HG03354 (cell line): ENCODE data around the gene KDM4C.
"Not testable (repeated sequence)": the region's sequence is repeated elsewhere in the genome, so short reads cannot be mapped to it uniquely, and the experiment has no call there.

Experiments
- ATAC-seq: cut with Tn5 transposase; IDR thresholded peaks from one replicate; pipeline ENCODE4 v1.9.1; 2021; ENCODE audit warnings: mild to moderate bottlenecking; ENCODE audit not compliant: unreplicated experiment, poor library complexity, severe bottlenecking

KDM4C gene

DNA sequence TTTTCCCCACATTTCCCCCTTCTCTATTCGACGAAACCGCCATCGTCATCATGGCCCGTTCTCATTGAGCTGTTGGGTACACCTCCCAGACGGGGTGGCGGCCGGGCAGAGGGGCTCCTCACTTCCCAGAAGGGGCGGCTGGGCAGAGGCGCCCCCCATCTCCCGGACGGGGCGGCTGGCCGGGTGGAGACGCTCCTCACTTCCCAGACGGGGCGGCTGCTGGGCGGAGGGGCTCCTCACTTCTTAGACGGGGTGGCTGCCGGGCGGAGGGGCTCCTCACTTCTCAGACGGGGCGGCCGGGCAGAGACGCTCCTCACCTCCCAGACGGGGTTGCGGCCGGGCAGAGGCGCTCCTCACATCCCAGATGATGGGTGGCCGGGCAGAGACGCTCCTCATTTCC lies 191.1 kb downstream of the KDM4C start:
- ATAC-seq, result not testable (repeated sequence)

DNA sequence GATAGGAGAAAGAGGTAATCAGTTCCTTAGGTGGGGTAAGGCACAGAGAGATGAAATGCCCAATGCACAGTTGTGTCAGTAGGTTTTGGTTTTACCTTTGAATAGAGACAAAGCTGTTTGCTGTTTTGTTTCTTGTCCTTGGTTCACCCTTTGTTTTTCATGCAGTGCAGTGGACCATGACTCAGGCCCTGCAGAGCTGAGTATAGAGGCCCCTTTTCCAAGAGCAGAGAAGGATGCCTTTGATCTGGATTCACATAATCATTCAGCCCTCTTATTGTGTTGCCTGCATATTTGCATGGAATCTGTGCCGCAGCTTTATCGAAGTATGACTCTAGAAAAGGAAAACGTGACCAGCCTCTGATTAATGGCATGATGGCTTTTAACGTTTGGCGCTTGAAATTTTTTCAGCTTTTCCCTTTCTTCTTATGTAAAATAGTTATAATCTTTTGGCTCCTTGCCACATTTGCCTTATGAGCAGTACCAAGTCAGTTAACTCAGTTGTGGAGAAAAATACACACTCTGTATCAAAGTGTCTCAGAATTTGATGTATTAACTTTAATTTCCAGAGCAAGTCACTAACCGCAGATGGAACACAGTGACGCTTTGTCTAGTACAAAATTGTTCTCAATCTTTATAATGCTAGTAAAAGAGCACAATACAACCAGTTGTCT lies 197.6 kb downstream of the KDM4C start:
- ATAC-seq, result peak; percentile 77

DNA sequence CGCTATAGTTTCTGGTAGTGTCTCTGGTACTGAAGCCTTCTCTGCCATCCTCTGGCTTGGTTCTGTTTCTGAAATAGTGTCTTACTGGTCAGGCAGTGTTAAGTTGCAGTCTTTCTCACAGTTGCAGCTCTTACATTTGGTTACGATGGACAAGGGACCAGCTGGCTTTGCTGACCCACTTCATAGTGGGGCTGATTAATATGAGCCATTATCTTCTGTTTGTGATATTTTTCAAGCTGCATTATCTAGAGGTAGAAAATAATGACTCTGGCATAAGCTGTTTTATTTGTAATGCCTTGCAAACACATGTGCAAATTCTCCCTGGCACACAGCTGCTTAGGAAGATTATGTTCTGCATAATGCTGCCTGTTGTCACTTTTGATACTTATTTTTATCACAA lies 199.1 kb downstream of the KDM4C start:
- ATAC-seq, result no peak

DNA sequence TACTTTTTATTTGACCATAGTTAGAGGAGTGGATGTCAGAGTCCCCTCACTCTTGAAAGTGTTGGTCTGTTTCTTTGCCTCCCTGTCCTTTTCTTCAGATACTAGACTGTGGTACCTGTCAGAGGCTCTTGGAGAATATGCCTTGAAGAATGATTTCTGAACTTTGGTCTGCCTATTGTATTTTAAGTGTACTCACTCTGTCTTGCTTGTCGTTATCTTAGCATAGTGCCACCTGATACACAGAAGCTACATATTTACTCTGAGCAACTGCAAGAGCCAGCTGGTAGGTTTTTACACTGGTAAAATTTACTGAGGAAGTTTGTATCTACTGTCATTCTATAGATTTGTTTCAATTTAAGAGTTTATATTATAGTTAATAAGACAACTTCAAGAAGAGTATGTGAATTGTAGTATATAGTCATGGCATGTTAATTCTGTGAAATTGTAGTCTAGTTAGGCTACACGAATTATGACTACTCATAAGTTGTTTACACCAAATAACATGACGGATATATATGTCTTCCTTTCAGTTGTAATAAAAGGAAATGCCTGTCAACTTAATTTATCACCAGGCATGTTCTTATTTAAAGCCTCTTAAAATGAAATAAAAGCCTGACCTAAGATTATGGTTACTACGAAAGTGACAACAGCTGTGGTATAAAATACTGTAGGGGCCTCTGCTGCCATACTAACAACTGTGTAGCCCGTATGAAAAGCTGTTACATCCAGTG lies 201.7 kb downstream of the KDM4C start:
- no peak for ATAC-seq

DNA sequence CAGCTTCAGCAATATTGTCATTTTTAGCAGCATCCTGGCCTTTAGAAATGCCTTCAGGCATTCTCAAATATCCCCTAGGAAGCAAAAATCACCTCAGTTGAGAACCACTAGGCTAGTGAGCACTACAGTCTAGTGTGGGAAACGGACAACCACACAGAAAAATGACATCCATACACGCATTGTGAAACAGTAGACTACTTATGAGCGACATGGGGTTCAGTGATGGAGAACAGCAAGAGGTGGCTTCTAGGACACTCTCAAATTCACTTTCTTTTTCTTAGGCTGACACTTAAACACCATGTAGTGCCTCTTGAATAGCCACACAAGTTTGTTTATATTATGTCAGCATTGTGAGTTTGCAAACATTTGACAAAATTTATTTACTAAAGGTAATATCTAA lies 203.0 kb downstream of the KDM4C start:
- peak; percentile 83 for ATAC-seq

DNA sequence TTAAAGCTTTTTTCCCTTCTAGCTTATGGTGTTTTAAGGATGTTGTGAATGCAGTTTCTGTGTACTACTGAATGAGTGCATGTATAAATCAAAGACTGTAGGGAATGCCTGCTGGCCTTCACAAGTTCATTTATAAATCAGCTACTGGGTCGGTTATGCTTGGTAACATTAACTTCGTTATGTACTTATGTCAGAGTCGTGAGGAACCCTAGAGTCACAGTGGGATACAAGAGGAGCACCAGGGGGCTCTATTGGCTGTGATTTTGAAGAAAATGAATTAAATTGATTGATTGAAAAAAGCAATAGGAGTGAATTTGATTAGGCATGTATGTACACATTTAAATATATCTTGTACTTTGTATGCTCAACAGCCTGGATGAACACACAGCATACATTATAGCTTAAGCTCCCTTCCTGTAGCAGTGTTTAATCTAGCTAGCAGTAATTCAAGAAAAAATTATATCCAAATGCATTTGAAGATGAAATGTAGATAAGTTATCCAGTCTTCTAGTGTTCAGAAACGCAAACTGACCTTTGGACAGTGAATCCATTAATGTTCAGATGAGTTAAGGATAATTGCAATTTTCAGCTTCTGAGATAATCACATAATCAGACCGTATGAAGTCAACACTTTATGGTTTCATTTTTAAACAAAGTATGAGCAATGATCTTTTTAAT lies 204.2 kb downstream of the KDM4C start:
- no peak for ATAC-seq

DNA sequence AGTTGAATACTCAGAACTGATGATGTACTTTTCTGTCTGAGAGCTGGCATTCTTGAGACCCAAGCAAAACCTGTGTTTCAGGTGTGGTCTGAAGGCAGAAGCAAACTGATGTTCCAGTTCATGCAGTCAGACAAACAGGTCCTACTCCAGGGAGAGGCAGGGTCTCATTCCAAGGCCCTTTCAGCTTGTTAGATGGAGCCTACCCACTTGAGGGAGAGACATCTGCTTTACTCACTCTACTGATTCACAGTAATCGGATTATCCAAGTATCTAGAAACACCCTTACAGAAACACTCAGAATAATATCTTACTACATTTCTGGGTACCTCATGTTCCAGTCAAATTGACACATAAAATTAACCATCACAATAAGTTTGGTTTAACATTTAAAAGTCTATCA lies 207.8 kb downstream of the KDM4C start:
- ATAC-seq, result no peak

DNA sequence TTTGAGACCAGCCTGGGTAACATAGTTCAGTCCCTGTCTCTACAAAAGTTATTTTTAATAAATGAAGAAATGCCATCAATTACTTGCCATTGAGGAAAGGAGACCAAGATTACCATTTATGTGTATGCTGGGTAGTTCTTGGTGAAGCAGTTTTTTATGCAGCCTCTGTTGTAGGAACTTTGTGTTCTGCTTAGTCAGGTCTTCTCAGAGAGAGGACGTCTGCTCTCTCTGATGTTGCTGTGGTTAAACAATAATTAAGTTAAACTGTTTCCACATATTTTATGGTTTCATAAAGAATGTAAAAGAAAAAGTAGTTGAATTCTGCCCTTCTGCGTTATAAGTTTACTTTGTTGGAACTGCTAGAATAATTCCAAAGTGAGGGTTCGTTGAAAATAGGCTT lies 210.5 kb downstream of the KDM4C start:
- no peak for ATAC-seq

DNA sequence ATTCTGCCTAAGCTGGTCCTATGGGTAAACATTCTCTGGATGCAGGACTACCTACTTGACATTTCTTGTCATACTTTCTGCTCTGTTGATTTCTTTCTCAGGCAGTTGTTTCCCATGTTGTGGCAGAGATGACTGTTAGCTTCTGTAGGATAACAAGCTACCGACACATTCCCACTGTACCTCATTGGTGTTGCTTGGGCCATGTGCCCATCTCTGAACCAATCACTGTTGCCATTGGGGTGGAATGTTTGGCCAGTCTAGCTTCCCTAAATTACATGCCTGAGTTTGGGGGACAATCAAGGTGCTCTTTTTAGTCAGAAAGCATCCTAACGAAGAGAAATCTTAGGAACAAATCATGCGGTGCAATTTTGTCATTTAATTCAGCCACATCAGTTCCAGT lies 212.0 kb downstream of the KDM4C start:
- ATAC-seq, result no peak

DNA sequence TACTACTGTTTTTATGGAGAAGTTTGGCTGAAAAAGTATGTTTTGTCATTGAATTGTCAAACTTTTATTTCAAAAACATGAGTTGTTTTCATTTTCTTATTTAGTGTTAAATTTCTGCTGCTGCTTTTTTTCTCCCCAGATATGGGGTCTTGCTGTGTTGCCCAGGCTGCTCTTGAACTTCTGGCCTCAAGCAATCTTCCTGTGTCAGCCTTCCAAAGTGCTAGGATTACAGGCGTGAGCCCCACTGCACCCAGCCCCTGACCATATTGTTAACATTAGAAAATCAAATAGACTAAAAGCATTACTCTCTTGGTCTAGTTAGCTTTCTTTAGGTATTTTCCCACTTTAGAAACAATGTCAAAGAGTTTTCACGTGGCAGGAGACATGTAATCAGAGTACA lies 215.3 kb downstream of the KDM4C start:
- no peak for ATAC-seq

DNA sequence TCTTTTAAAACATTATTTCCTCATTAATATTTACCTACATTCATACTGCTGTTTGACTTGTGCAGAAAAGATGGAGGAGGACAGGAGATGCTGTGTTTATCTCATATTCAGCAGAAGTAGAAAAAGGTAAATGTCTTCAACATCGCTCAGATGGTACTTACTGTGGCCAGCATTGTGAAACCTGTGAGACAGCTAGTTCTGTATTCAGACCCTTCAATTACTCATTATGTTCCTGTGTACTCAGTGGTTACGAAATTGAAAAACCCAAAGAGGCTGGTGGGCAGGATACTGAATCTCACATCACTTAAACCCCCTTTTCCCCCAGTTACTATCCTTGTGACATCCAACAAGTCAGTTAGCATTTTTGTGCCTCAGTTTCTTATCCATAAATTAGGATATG lies 216.0 kb downstream of the KDM4C start:
- peak; percentile 100 for ATAC-seq

DNA sequence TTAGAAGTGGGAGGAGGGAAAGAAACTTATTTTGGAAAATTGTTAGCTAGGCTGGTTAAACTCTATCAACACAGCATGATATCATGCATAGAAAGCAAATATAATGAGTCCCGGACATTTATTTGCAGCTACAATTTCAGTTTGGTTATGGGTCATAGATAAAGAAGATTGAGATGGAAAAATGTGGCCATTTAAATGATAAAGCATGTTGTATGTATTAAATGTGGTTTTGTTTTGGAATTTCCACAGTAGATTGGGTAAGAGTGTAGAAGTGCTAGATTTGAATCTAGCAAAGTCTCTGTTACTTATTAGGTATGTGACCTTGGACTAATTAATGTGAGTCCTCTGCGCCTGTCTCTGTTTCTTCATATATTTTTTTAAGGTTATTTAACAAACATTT lies 217.4 kb downstream of the KDM4C start:
- ATAC-seq, result no peak

DNA sequence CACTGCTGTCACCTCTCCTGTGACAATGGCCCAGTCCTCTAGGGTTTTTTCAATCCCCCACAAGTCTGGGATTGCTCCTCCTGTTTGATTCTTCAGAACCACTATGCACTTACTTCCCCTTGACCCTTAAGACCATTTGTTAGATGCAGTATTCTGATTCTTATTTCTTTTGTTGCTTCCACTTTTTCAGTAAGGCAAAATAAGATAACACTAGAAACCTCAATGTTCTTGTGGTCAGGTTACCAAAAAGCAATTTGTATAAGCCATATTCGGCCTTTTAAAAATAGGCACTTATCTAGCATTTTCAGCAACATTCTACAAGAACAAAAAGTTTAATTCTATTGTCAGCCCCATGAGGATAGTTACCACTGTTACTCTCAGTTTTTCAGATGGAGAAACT lies 220.0 kb downstream of the KDM4C start:
- no peak for ATAC-seq

DNA sequence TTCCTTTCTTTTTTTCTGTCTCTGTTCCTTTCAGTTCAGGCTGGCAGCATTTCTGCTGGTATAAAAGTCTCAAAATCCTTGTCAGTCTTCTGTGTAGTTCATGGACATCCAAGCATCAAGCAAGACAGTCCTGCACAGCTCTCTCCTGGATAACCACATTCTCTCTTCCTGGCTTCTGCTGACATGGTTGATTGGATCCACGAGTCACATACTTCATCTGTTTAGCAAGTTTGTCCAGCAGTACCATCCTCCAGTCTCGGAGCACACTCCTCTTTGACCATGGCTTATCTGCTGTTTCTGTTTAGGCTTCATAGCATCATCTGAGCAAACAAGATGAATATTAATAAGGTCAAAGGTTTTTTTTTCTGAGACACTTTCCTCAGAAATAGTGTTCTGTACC lies 220.8 kb downstream of the KDM4C start:
- ATAC-seq, result no peak

DNA sequence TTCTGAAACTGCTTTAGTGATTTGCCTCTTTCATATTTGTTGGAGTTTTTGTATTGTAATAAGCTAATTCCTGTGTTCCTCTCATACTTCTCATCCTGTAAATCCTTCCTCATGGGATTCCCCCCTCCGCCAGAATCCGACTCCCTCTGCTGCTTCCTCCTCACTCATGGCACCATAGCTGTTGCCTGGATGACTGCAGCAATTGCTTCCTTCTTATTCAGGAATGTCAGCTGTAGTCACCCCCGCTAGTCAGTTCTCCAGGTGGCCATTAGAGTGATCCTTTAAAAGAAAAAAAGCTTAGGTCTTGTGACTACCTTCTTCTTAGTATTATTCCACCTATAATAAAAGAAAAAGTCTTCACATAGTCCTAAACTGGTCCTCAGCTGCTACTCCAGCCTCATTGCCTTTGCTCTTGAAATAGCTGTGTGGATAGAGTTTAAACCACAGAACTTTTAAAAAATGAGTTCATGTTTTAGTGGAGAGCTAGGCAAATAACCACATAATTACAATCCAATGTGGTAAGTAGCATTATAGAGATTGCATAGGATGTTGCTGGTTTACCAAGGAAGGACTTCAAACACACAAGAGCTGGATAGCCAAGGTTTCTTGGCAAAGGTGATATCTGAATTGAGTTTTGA lies 227.3 kb downstream of the KDM4C start:
- ATAC-seq, result no peak

DNA sequence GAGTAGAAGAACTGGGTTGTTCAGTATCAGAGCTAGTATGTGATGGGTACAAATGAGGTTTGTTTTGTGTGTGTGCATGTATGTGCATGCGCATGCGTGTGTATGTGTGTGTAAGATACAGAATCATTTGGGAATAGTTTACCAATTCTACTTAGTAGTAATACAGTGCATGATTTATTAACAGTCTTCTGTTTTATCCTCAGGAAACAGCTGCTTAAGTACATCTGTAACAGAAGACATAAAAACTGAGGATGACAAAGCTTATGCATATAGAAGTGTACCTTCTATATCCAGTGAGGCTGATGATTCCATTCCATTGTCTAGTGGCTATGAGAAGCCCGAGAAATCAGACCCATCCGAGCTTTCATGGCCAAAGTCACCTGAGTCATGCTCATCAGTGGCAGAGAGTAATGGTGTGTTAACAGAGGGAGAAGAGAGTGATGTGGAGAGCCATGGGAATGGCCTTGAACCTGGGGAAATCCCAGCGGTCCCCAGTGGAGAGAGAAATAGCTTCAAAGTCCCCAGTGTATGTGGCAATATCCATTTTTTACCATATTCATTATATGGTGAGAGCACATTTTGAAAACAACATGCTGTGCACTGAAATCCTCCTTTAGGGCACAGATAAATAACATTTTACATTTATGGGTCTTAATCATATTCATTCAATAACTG lies 228.5 kb downstream of the KDM4C start:
- no peak for ATAC-seq

DNA sequence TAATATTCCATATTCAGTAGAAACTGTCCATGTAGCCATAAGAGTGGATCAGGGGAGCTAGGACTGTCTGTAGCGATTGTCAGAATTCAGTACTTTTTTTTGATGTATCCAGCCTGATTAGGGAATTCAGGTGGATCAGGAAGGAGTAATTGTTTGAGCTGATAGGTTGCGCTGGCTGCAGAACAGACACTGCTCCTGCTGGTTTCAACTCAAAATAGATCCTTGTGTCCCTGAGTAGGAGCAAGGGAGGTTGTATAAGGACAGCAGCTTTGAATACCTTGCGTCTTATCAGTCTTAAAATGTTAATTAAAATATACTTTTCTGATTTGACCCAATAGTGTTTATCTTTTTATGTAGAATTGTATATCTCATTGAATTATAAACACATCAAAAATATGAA lies 229.6 kb downstream of the KDM4C start:
- no peak for ATAC-seq

DNA sequence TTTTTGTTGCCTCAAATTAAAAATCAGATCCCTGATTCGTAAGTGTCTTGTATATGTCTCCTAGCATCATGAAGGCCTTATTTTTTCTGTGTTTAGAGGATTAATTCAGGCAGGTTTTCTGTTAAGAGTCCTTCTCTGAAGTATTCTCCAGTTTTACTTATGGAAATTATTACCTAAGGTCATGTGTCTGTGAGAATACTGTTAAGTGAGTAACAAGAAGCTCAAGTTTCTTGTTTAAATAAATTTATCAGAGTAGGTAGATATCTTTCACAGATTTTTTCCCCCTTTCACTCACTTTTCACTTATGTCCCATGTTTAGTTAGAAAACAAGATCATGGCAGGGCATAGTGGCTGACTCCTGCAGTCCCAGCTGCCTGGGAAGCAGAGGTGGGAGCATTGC lies 233.6 kb downstream of the KDM4C start:
- no peak for ATAC-seq

DNA sequence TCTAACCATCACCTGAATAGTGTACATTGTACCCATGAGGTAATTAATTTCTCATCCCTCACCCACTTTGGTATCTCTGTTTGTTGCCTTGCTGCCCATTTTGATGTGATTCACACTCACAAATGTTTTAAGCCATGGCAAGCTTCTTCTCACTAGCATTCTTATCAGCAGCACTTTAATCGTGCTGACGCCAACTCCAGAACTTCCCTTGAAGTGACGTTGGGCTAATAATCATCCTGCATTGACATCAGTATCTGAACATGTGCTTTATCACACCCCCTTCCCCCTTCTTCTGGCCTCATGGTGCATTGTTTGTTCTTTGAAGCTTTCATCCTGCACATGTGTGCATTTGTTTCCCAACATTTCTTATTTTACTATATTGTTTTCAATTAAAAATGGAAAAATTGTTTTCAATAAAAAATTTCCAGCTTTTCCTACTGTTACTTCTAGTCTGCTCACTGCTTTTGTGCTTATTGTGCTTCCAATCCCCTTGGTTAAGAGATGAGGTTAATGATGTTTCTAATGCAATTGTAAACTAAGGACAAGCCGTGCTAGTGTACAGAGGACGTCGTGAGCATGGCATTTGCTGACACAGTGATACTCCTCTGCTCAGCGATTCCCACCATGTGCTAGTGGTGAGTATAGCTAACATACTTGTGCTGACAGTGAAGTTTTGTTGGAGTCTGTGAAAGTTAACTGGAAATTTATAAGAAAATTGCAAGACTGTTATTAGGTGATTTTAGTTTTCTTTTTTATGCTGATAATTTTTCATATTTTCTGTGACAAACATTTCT lies 238.5 kb downstream of the KDM4C start:
- ATAC-seq, result no peak
